Fibroblast of villous mesenchyme (primary cell): ENCODE data around the gene PTPN5. TPM values are rescaled to one million over a fixed set of nuclear protein-coding genes. Genes with fewer than 3 reads are reported as not detected.

Source experiments
- DNase-seq: peaks from one replicate; pipeline ENCODE4 v3.0.0-alpha.2; 2010; ENCODE audit warnings: low read depth
- H3K4me3 ChIP-seq: 2 replicates; pipeline ENCODE4 v1.5.1; 2011; ENCODE audit warnings: low read depth, mild to moderate bottlenecking, low read length
- total RNA-seq: library from RNA; depleted of rRNA; stranded (reverse); fragments of >200 nt; gene quantifications from 2 replicates; pipeline ENCODE4 v1.2.3, GENCODE V29; 2012
- TF ChIP-seq, protein P1 (sequence below): IDR thresholded peaks from 2 replicates; pipeline ENCODE4 v1.5.1; 2012; ENCODE audit warnings: low read depth, mild to moderate bottlenecking, low read length; ENCODE audit not compliant: insufficient read depth

PTPN5 gene
- total RNA-seq, 1 donor: not detected

DNA sequence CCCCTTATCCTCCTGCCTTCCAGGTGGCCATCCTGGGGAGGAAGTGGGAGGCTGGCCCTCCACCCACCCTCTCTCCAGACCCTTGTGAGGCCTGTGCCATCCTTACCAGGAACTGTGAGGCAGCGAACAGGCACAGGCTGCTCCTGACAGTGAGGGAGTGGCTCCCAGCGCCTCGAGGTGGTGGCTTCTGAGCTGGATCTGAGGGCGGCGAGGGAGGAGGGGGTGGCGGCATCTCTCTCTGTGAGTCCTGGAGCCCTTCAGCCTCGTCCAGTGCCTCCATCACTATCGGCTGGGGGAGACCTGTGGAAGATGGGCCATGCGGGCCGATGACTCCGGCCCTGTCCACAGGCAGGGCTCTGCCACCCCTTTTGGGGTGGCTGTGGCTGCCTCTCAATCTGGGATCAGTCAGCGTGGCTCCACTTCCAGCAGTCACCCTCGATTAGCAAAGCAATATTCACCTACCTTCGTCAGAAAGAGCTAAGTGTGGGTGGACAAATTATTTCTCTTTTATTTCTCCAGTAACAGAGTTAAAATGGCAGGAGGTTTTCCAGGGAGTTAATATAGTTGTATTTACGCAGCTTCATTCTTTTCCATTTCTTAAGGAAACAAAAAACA, 47.6 kb downstream of the PTPN5 start:
- TF ChIP-seq, protein P1, sequence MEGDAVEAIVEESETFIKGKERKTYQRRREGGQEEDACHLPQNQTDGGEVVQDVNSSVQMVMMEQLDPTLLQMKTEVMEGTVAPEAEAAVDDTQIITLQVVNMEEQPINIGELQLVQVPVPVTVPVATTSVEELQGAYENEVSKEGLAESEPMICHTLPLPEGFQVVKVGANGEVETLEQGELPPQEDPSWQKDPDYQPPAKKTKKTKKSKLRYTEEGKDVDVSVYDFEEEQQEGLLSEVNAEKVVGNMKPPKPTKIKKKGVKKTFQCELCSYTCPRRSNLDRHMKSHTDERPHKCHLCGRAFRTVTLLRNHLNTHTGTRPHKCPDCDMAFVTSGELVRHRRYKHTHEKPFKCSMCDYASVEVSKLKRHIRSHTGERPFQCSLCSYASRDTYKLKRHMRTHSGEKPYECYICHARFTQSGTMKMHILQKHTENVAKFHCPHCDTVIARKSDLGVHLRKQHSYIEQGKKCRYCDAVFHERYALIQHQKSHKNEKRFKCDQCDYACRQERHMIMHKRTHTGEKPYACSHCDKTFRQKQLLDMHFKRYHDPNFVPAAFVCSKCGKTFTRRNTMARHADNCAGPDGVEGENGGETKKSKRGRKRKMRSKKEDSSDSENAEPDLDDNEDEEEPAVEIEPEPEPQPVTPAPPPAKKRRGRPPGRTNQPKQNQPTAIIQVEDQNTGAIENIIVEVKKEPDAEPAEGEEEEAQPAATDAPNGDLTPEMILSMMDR: no peak
- H3K4me3 ChIP-seq: no peak overlapping the region
- DNase-seq: no peak

DNA sequence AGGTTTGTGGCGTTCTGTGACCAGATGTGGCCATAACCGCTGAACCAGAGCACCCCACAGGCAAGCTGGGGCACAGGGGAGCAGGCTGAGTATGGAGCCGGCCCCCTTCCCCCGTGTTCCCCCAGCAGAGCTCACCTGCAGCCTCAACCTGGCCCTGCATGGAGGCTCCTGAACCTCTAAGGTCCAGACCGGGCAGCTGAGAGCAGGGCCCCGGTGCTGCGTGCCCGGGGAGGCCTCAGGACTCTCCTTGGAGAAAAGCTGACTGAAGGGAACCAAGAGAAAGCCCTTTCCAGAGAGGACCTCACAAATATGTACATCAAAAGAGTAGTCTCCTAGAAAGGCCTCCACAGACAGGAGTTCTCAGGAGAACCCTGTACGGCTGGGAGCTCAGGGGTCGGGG, 48.2 kb downstream of the PTPN5 start:
- no peak for DNase-seq
- H3K4me3 ChIP-seq: no peak overlapping the region
- TF ChIP-seq, protein P1: no peak

DNA sequence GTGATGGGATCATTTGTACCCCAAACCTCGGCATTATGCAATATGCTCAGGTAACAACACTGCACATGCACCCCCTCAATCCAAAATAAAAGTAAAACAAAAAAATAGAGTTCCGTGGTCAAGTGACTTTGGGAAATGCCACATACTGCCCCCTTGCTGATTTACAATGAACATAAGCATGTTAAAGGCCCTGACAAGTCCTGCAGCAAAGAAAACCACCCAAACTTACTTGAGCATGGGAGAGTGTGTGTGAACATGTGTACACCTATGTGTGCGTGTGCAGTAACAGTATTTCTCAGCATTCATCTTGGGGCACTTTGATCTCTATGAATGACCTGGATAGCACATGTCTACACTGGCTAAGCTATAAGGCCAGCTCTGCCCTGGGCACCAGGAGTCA, 49.8 kb downstream of the PTPN5 start:
- no peak for DNase-seq
- no peak overlapping the region for H3K4me3 ChIP-seq
- TF ChIP-seq, protein P1: no peak

DNA sequence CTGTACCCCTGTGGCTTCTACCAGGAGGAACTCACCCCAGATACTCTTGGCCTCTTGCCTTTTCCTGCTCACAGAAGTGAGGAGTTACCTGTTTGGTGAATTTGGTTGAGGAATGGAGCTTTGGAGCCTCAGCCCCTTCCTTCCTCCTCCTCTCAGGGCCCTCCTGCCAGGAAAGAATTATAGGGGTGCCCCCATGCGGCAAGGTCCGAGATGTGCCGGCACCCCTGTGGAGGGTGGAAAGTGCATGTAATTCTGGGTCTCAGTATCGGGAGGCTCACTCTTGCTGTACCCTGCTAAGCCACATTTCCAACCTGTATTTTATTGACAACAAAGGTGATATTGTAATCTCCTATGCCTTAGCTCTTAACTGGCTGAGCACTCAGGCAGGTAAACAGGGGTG, 51.9 kb downstream of the PTPN5 start:
- H3K4me3 ChIP-seq: no peak overlapping the region
- TF ChIP-seq, protein P1: no peak
- DNase-seq: no peak

DNA sequence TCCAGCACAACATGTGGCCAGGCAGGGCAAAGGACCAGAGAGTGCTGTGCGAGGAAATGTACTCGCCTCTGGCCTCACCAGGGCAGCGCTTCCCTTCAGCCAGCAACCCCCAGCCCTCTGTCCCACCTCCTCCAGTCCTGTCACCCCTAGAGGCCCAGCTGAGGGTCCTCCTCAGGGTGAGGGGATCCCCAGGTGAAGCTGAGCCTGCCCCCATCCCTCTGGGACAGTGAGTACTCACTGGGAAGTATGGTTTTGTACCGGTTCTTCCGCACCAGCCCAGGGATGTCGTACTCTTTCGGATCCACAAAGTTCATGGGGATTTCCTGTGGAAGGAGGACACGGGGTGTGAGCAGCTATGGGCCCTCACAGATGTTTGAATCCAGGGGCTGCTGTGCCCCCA, 54.0 kb downstream of the PTPN5 start:
- TF ChIP-seq, protein P1: no peak
- DNase-seq: no peak
- H3K4me3 ChIP-seq: no peak overlapping the region

DNA sequence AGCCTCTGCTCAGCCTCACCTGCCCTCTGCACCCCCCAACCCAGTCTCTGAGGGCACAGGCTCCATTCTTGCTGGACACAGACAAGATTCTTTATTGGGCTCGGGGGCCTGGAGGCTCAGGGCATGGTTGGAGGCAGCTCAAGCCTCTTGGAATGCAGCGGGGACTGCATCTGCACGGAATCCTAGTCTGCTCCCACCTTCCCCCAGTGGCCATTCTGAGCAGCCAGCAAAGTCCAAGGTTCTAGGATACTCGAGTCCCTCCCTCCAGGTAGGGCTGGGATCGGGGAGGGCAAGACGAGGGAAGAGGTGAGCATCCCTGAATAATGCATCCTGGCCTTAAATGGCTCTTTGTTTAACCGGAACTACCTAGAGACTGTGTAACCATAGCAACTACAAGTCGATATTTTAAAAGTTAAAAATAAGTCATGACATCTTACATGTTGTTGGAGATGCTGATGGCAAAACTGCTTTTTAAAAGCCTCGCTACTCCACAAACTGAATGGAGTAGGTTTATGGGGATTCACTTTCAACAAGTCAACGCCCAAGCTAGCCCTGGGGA, 54.9 kb downstream of the PTPN5 start:
- TF ChIP-seq, protein P1: no peak
- no peak for DNase-seq
- H3K4me3 ChIP-seq: no peak overlapping the region

DNA sequence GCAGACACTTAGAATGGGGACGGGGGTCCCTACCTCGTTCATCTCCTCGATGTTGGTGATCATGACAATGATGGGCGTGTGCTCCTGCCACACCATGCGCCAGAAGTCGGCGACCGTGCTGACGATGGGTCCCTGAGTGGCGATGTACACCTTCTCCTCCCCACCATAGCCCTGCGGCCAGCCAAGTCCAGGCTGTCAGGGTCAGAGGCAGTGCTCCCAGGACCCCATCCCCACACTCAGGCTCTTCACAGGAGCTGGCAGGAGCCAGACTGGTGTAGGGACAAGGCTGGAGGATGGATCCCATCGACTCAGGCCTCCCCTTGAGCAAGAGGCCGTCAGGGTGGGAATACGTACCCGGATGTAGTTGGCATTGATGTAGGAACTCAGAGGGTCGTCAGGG, 58.4 kb downstream of the PTPN5 start:
- no peak for DNase-seq
- TF ChIP-seq, protein P1: no peak
- no peak overlapping the region for H3K4me3 ChIP-seq
